Measurements from ENCODE around the gene GLI3. TPM values are rescaled to one million over a fixed set of nuclear protein-coding genes. Genes with fewer than 3 reads are reported as not detected.
A peak's percentile ranks its signal among the peaks of the same experiment; 100 is the strongest.

Gene GLI3
- total RNA-seq (ENCODE audit: low replicate concordance) = 32.0 and 33.0 TPM in 2 replicates

DNA sequence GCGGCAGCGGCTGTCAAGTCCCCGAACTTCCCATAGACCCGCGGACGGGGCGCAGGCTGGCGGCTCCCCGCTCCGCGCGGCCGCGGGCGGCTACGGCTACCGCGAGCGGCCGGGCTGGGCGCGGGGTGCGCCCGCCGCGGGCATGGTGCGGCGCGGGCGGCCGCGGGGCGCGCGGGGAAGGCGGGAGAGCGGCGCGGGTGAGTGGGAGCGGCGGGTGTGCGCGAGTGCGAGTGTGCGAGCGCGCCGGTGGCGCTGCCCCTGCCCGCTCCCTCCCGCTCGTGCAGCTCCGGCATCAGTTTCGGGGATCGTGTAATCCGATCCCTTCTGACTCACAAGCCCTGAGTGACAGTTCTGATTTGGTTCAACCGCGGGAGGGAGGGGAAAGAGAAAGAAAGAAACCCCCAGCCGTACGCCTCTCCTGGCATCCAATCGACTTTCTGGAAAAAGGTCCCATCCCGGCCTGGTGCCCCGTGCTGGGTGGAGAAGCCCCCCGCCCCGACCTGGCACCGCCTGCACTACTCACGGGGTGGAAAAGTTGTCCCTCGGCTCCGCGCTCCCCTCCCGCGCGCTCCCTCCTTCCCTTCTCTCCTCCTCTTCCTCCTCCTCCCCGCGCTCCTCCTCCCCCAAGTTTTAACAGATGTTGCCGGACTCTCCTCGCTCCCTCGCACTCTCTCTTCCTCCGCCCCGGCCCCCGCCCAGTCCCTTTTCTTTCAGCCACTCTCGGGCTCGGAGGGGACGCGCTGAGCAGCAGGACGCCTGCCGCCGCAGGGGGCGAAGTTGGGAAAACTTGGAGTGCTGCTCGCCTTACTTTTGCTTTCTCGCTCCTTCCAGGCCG is at the start of gene GLI3:
TSS of gene GLI3 (minus strand) at position 234 of the 835 bp plus-strand sequence. CDS start 13,956 bp downstream, outside the sequence.
- peaks cover 37% of the 10 kb centered on the region for H4K20me1 ChIP-seq (ENCODE audit: low read depth)
- H3K4me1 Mint-ChIP-seq = peaks cover 53% of the 10 kb centered on the region
- no peaks in the 10 kb centered on the region for H3K36me3 ChIP-seq
- H3K4me3 ChIP-seq = peak within 1 kb of the TSS; percentile 99
- peaks cover 46% of the 10 kb centered on the region for H3K79me2 ChIP-seq (ENCODE audit: low read depth)
- peak within 1 kb of the TSS; percentile 97 for H3K27ac ChIP-seq
- H3K9me3 ChIP-seq (ENCODE audit: low read depth) = no peaks in the 10 kb centered on the region
- peaks cover 50% of the 10 kb centered on the region for H3K4me1 ChIP-seq
- peak; percentile 96 for DNase-seq (ENCODE audit: low spot score)
- TF ChIP-seq EZH2phosphoT487 (IDR thresholded peaks at IDR 0.05) = no peak
- TF ChIP-seq, protein P1, sequence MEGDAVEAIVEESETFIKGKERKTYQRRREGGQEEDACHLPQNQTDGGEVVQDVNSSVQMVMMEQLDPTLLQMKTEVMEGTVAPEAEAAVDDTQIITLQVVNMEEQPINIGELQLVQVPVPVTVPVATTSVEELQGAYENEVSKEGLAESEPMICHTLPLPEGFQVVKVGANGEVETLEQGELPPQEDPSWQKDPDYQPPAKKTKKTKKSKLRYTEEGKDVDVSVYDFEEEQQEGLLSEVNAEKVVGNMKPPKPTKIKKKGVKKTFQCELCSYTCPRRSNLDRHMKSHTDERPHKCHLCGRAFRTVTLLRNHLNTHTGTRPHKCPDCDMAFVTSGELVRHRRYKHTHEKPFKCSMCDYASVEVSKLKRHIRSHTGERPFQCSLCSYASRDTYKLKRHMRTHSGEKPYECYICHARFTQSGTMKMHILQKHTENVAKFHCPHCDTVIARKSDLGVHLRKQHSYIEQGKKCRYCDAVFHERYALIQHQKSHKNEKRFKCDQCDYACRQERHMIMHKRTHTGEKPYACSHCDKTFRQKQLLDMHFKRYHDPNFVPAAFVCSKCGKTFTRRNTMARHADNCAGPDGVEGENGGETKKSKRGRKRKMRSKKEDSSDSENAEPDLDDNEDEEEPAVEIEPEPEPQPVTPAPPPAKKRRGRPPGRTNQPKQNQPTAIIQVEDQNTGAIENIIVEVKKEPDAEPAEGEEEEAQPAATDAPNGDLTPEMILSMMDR (IDR thresholded peaks at IDR 0.05) = no peak
- no peak for TF ChIP-seq EZH2 (IDR thresholded peaks at IDR 0.05)
- peaks cover 61% of the 10 kb centered on the region for H3F3A ChIP-seq (ENCODE audit: low read depth)
- H2AFZ ChIP-seq (replicated peaks) = peak within 1 kb of the TSS; percentile 55
- peak within 1 kb of the TSS; percentile 99 for H3K4me3 Mint-ChIP-seq
- H3K36me3 Mint-ChIP-seq = peaks cover 8% of the 10 kb centered on the region
- peaks cover 6% of the 10 kb centered on the region for H3K27me3 Mint-ChIP-seq (ENCODE audit: insufficient read depth, low read depth)
- peak within 1 kb of the TSS; percentile 63 for H3K9ac ChIP-seq
- H3K27ac Mint-ChIP-seq = peak within 1 kb of the TSS; percentile 96
- H3K4me2 ChIP-seq = peak within 1 kb of the TSS; percentile 86
- no peaks in the 10 kb centered on the region for H3K27me3 ChIP-seq
- H3K9me3 Mint-ChIP-seq = no peaks in the 10 kb centered on the region

DNA sequence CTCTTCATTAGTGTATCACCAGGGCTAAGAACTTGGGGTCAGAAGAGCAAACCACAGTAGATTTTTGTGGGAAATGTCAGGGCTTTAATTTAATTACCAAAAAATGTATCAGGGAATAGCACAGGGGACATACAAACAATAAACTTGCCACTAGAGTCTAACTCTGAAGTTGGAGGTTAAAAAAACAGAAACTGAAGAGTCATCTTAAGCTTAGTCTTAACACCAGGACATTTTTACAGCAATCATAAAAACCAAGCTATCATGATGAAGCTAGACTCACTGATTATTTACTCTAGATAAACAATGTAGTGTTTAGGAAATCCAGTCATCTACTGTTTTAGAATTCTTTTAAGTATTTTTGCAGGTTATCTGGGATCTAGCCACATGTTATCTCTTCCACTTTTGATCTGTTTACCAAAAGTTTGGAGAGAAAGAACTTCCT is 48.4 kb upstream of the GLI3 start:
- H3K9me3 Mint-ChIP-seq = no peaks in the 10 kb centered on the region
- Histone ChIP-seq H3K79me2 (ENCODE audit: low read depth) (no peaks in the 10 kb centered on the region), H2AFZ (replicated peaks) (no peak overlapping the region), H3K4me2 (no peak overlapping the region), H3K4me3 (no peak overlapping the region), H3K4me1 (no peaks in the 10 kb centered on the region), H3K36me3 (no peaks in the 10 kb centered on the region), H3K27ac (no peak overlapping the region), H3K9ac (no peak overlapping the region), H4K20me1 (ENCODE audit: low read depth) (no peaks in the 10 kb centered on the region), H3K9me3 (ENCODE audit: low read depth) (no peaks in the 10 kb centered on the region), H3K27me3 (no peaks in the 10 kb centered on the region), H3F3A (ENCODE audit: low read depth) (no peaks in the 10 kb centered on the region)
- no peaks in the 10 kb centered on the region for H3K36me3 Mint-ChIP-seq
- H3K27ac Mint-ChIP-seq = no peak overlapping the region
- peaks cover 6% of the 10 kb centered on the region for H3K4me1 Mint-ChIP-seq
- no peak overlapping the region for H3K4me3 Mint-ChIP-seq
- H3K27me3 Mint-ChIP-seq (ENCODE audit: insufficient read depth, low read depth) = no peaks in the 10 kb centered on the region
- TF ChIP-seq EZH2 (IDR thresholded peaks at IDR 0.05) = no peak
- no peak for TF ChIP-seq EZH2phosphoT487 (IDR thresholded peaks at IDR 0.05)
- TF ChIP-seq, protein P1 (IDR thresholded peaks at IDR 0.05) = no peak
- DNase-seq (ENCODE audit: low spot score) = no peak

DNA sequence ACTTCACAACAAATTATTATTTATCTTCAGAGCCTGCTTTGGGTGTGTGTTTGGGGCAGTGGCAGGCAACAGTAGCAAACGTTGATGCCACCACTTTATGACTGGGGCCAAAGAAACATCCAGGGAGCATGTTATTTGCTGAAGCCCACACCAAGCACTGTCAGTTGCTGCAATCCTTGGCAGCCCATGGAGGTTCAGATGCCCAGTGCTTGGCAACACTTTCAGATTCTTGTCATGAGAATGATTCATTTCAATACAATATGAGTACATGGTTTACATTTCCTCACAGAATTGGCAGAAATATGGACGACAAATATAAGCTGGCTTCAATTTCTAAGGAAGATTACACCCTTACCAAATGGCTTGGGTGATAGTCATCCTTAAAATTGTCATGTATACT is 46.5 kb upstream of the GLI3 start:
- Histone ChIP-seq H3K9me3 (ENCODE audit: low read depth) (no peaks in the 10 kb centered on the region), H3K4me1 (no peaks in the 10 kb centered on the region), H2AFZ (replicated peaks) (no peak overlapping the region), H3K36me3 (no peaks in the 10 kb centered on the region), H3K79me2 (ENCODE audit: low read depth) (no peaks in the 10 kb centered on the region), H4K20me1 (ENCODE audit: low read depth) (no peaks in the 10 kb centered on the region), H3K9ac (no peak overlapping the region), H3K4me2 (no peak overlapping the region), H3K27ac (no peak overlapping the region), H3F3A (ENCODE audit: low read depth) (no peaks in the 10 kb centered on the region), H3K27me3 (no peaks in the 10 kb centered on the region), H3K4me3 (no peak overlapping the region)
- no peak overlapping the region for H3K4me3 Mint-ChIP-seq
- H3K36me3 Mint-ChIP-seq = peaks cover 3% of the 10 kb centered on the region
- no peaks in the 10 kb centered on the region for H3K27me3 Mint-ChIP-seq (ENCODE audit: insufficient read depth, low read depth)
- H3K27ac Mint-ChIP-seq = no peak overlapping the region
- peaks cover 6% of the 10 kb centered on the region for H3K4me1 Mint-ChIP-seq
- no peak for DNase-seq (ENCODE audit: low spot score)
- H3K9me3 Mint-ChIP-seq = peaks cover 6% of the 10 kb centered on the region
- TF ChIP-seq EZH2phosphoT487 (IDR thresholded peaks at IDR 0.05) (no peak), EZH2 (IDR thresholded peaks at IDR 0.05) (no peak)
- TF ChIP-seq, protein P1 (IDR thresholded peaks at IDR 0.05) = no peak

Measured in neural progenitor cell (in vitro differentiated cells).